Urinary bladder (tissue), 4 donors: ENCODE data around the gene TREML2. TPM values are rescaled to one million over a fixed set of nuclear protein-coding genes. Genes with fewer than 3 reads are reported as not detected.

Experiments
- DNase-seq: peaks from one replicate; pipeline ENCODE4 v3.0.0-alpha.2; 2015; ENCODE audit errors: extremely low spot score
- H3K27ac ChIP-seq: one replicate; pipeline ENCODE4 v1.5.1; 2013; ENCODE audit warnings: low read depth, mild to moderate bottlenecking, moderate library complexity
- H3K36me3 ChIP-seq: one replicate; pipeline ENCODE4 v1.6.1; 2013; ENCODE audit warnings: mild to moderate bottlenecking, moderate library complexity; ENCODE audit not compliant: insufficient read depth
- H3K4me1 ChIP-seq: one replicate; pipeline ENCODE4 v1.6.1; 2013; ENCODE audit warnings: mild to moderate bottlenecking, moderate library complexity; ENCODE audit not compliant: insufficient read depth
- H3K4me3 ChIP-seq: one replicate; pipeline ENCODE4 v1.5.1; 2013; ENCODE audit warnings: low read depth, low read length
- WGBS: extraction: QIAGEN DNeasy Blood & Tissue Kit; methylation state at CpG from one replicate; pipeline ENCODE4 v1.1.7; 2013; 5-methylcytosine and 5-hydroxymethylcytosine counted together
- polyA plus RNA-seq: library from polyadenylated mRNA; stranded (reverse); fragments of 200-250 nt; gene quantifications from one replicate; pipeline ENCODE4 v1.2.3, GENCODE V29; 2013
- total RNA-seq: library from RNA; depleted of rRNA; stranded (reverse); fragments of >200 nt; gene quantifications from one replicate; pipeline ENCODE4 v1.2.3, GENCODE V29; 2014
- donor health status: healthy with polysubstance abuse.
- donor health status: healthy.

TREML2 gene
- total and polyA plus RNA-seq, 2 donors, result 0.10 to 0.11 TPM

- Histone ChIP-seq H3K36me3 (no peaks in the 10 kb centered on the region), H3K4me1 (no peaks in the 10 kb centered on the region), H3K4me3 (no peak overlapping the region), H3K27ac (no peak overlapping the region)
- DNase-seq, result no peak
- 30% methylated on average over 3 of the region's 3 CpGs for WGBS
Observed at GRCh38 chr6:41226752-41227151, 25.8 kb upstream of the TREML2 start.

- WGBS, result 88% methylated on average over 1 of the region's 1 CpG
- no peaks in the 10 kb centered on the region for H3K4me1 ChIP-seq
- no peaks in the 10 kb centered on the region for H3K36me3 ChIP-seq
- no peak overlapping the region for H3K27ac ChIP-seq
- H3K4me3 ChIP-seq, result no peak overlapping the region
- no peak for DNase-seq
Observed at GRCh38 chr6:41224800-41225199, 23.9 kb upstream of the TREML2 start.

GRCh38 chr6:41222513-41222912, 21.6 kb upstream of the TREML2 start:
- DNase-seq, result no peak
- Histone ChIP-seq H3K4me3 (no peak overlapping the region), H3K27ac (no peak overlapping the region), H3K36me3 (no peaks in the 10 kb centered on the region), H3K4me1 (no peaks in the 10 kb centered on the region)
- 71% methylated on average over 5 of the region's 5 CpGs for WGBS

GRCh38 chr6:41222045-41222444, 21.1 kb upstream of the TREML2 start:
- H3K27ac ChIP-seq, result no peak overlapping the region
- DNase-seq, result no peak
- 68% methylated on average over 4 of the region's 4 CpGs for WGBS
- no peaks in the 10 kb centered on the region for H3K36me3 ChIP-seq
- H3K4me3 ChIP-seq, result no peak overlapping the region
- H3K4me1 ChIP-seq, result no peaks in the 10 kb centered on the region

GRCh38 chr6:41216616-41217015, 15.7 kb upstream of the TREML2 start:
- DNase-seq, result no peak
- no peaks in the 10 kb centered on the region for H3K4me1 ChIP-seq
- H3K4me3 ChIP-seq, result no peak overlapping the region
- no peaks in the 10 kb centered on the region for H3K36me3 ChIP-seq
- H3K27ac ChIP-seq, result no peak overlapping the region
- WGBS, result 72% methylated on average over 5 of the region's 5 CpGs

GRCh38 chr6:41215777-41216176, 14.8 kb upstream of the TREML2 start:
- 78% methylated on average over 5 of the region's 5 CpGs for WGBS
- Histone ChIP-seq H3K36me3 (no peaks in the 10 kb centered on the region), H3K4me1 (no peaks in the 10 kb centered on the region), H3K4me3 (no peak overlapping the region), H3K27ac (no peak overlapping the region)
- DNase-seq, result no peak

GRCh38 chr6:41214559-41215238, 13.8 kb upstream of the TREML2 start:
- Histone ChIP-seq H3K27ac (no peak overlapping the region), H3K36me3 (no peaks in the 10 kb centered on the region), H3K4me1 (no peaks in the 10 kb centered on the region), H3K4me3 (no peak overlapping the region)
- WGBS, result 83% methylated on average over 9 of the region's 9 CpGs
- DNase-seq, result no peak

- Histone ChIP-seq H3K4me1 (no peaks in the 10 kb centered on the region), H3K27ac (no peak overlapping the region), H3K4me3 (no peak overlapping the region), H3K36me3 (no peaks in the 10 kb centered on the region)
- WGBS, result 85% methylated on average over 5 of the region's 5 CpGs
- no peak for DNase-seq
Observed at GRCh38 chr6:41209547-41210320, 8.8 kb upstream of the TREML2 start.

- no peak for DNase-seq
- no peaks in the 10 kb centered on the region for H3K4me1 ChIP-seq
- no peak overlapping the region for H3K27ac ChIP-seq
- WGBS, result 87% methylated on average over 7 of the region's 7 CpGs
- H3K4me3 ChIP-seq, result no peak overlapping the region
- H3K36me3 ChIP-seq, result no peaks in the 10 kb centered on the region
Observed at GRCh38 chr6:41208439-41209106, 7.6 kb upstream of the TREML2 start.

- H3K4me3 ChIP-seq, result no peak overlapping the region
- no peak overlapping the region for H3K27ac ChIP-seq
- WGBS, result 62% methylated on average over 1 of the region's 1 CpG
- DNase-seq, result no peak
- H3K36me3 ChIP-seq, result no peaks in the 10 kb centered on the region
- no peaks in the 10 kb centered on the region for H3K4me1 ChIP-seq
Observed at GRCh38 chr6:41204156-41204555, 3.2 kb upstream of the TREML2 start.

GRCh38 chr6:41201764-41202173, 820 bp upstream of the TREML2 start:
- Histone ChIP-seq H3K27ac (no peak overlapping the region), H3K4me1 (no peaks in the 10 kb centered on the region), H3K36me3 (no peaks in the 10 kb centered on the region), H3K4me3 (no peak overlapping the region)
- no peak for DNase-seq
- 65% methylated on average over 8 of the region's 8 CpGs for WGBS

- H3K36me3 ChIP-seq, result no peaks in the 10 kb centered on the region
- H3K4me1 ChIP-seq, result no peaks in the 10 kb centered on the region
- 71% methylated on average over 2 of the region's 2 CpGs for WGBS
- no peak for DNase-seq
- H3K4me3 ChIP-seq, result no peak overlapping the region
- no peak overlapping the region for H3K27ac ChIP-seq
Observed at GRCh38 chr6:41200296-41200900, 551 bp downstream of the TREML2 start.

GRCh38 chr6:41199552-41200246, 1.2 kb downstream of the TREML2 start:
- Histone ChIP-seq H3K4me3 (no peak overlapping the region), H3K27ac (no peak overlapping the region), H3K36me3 (no peaks in the 10 kb centered on the region), H3K4me1 (no peaks in the 10 kb centered on the region)
- DNase-seq, result no peak
- WGBS, result 79% methylated on average over 1 of the region's 1 CpG
